ES-I3 (cell line): ENCODE data around the gene IL1RAPL1.
"Not testable (repeated sequence)": the region's sequence is repeated elsewhere in the genome, so short reads cannot be mapped to it uniquely, and the experiment has no call there.

Experiments used
- H3K36me3 ChIP-seq: 2 replicates; pipeline ENCODE4 v1.6.1; 2013; ENCODE audit warnings: mild to moderate bottlenecking, low read length, control low read depth, moderate library complexity; ENCODE audit not compliant: insufficient read depth
- H3K4me1 ChIP-seq: 2 replicates; pipeline ENCODE4 v1.6.1; 2013; ENCODE audit warnings: mild to moderate bottlenecking, control low read depth, low read length; ENCODE audit not compliant: insufficient read depth
- H3K9ac ChIP-seq: 2 replicates; pipeline ENCODE4 v1.6.1; 2013; ENCODE audit warnings: low read depth, mild to moderate bottlenecking, low read length, moderate library complexity
- H3K9me3 ChIP-seq: 2 replicates; pipeline ENCODE4 v1.6.1; 2013; ENCODE audit warnings: mild to moderate bottlenecking, low read length, moderate library complexity; ENCODE audit not compliant: control insufficient read depth, insufficient read depth

The IL1RAPL1 gene

GRCh38 chrX:29082558-29082957 lies 495.3 kb downstream of the IL1RAPL1 start:
- no peak overlapping the region for H3K9ac ChIP-seq
- no peaks in the 10 kb centered on the region for H3K4me1 ChIP-seq
- no peaks in the 10 kb centered on the region for H3K36me3 ChIP-seq
- H3K9me3 ChIP-seq, result no peaks in the 10 kb centered on the region

GRCh38 chrX:29083823-29084222 lies 496.6 kb downstream of the IL1RAPL1 start:
- Histone ChIP-seq H3K36me3 (no peaks in the 10 kb centered on the region), H3K9me3 (no peaks in the 10 kb centered on the region), H3K9ac (no peak overlapping the region), H3K4me1 (no peaks in the 10 kb centered on the region)

- no peak overlapping the region for H3K9ac ChIP-seq
- H3K36me3 ChIP-seq, result no peaks in the 10 kb centered on the region
- no peaks in the 10 kb centered on the region for H3K9me3 ChIP-seq
Observed at GRCh38 chrX:29090811-29091210, 503.6 kb downstream of the IL1RAPL1 start.

GRCh38 chrX:29107231-29107630 lies 520.0 kb downstream of the IL1RAPL1 start:
- Histone ChIP-seq H3K4me1 (peaks cover 9% of the 10 kb centered on the region; the same call in 1 of the 2 replicates), H3K9me3 (no peaks in the 10 kb centered on the region), H3K36me3 (no peaks in the 10 kb centered on the region), H3K9ac (no peak overlapping the region)

More at GRCh38 chrX:29090811-29091210, 503.6 kb downstream of the IL1RAPL1 start:
- no peaks in the 10 kb centered on the region for H3K4me1 ChIP-seq

GRCh38 chrX:29110041-29110440 lies 522.8 kb downstream of the IL1RAPL1 start:
- peaks cover 9% of the 10 kb centered on the region; the same call in 1 of the 2 replicates for H3K4me1 ChIP-seq
- H3K36me3 ChIP-seq, result no peaks in the 10 kb centered on the region

GRCh38 chrX:29113221-29113620 lies 526.0 kb downstream of the IL1RAPL1 start:
- H3K4me1 ChIP-seq, result no peaks in the 10 kb centered on the region
- H3K36me3 ChIP-seq, result no peaks in the 10 kb centered on the region
- no peak overlapping the region for H3K9ac ChIP-seq
- H3K9me3 ChIP-seq, result no peaks in the 10 kb centered on the region

More at GRCh38 chrX:29110041-29110440, 522.8 kb downstream of the IL1RAPL1 start:
- Histone ChIP-seq H3K9ac (no peak overlapping the region), H3K9me3 (no peaks in the 10 kb centered on the region)

GRCh38 chrX:29122817-29123216 lies 535.6 kb downstream of the IL1RAPL1 start:
- H3K9me3 ChIP-seq, H3K4me1 ChIP-seq, H3K9ac ChIP-seq, H3K36me3 ChIP-seq: not testable (repeated sequence)

- H3K4me1 ChIP-seq, result no peaks in the 10 kb centered on the region
- H3K36me3 ChIP-seq, result no peaks in the 10 kb centered on the region
- no peaks in the 10 kb centered on the region for H3K9me3 ChIP-seq
- H3K9ac ChIP-seq, result no peak overlapping the region
Observed at GRCh38 chrX:29130905-29131304, 543.7 kb downstream of the IL1RAPL1 start.

- Histone ChIP-seq H3K36me3 (no peaks in the 10 kb centered on the region), H3K9ac (no peak overlapping the region), H3K9me3 (no peaks in the 10 kb centered on the region)
Observed at GRCh38 chrX:29136904-29137303, 549.7 kb downstream of the IL1RAPL1 start.

GRCh38 chrX:29138003-29138402 lies 550.8 kb downstream of the IL1RAPL1 start:
- Histone ChIP-seq H3K9me3 (no peaks in the 10 kb centered on the region), H3K4me1 (no peaks in the 10 kb centered on the region), H3K36me3 (no peaks in the 10 kb centered on the region), H3K9ac (no peak overlapping the region)

More at GRCh38 chrX:29136904-29137303, 549.7 kb downstream of the IL1RAPL1 start:
- no peaks in the 10 kb centered on the region for H3K4me1 ChIP-seq

- H3K36me3 ChIP-seq, result no peaks in the 10 kb centered on the region
- H3K9me3 ChIP-seq, result no peaks in the 10 kb centered on the region
- no peaks in the 10 kb centered on the region for H3K4me1 ChIP-seq
- no peak overlapping the region for H3K9ac ChIP-seq
Observed at GRCh38 chrX:29143356-29143755, 556.1 kb downstream of the IL1RAPL1 start.

- Histone ChIP-seq H3K4me1 (no peaks in the 10 kb centered on the region), H3K9me3 (no peaks in the 10 kb centered on the region), H3K9ac (no peak overlapping the region), H3K36me3 (no peaks in the 10 kb centered on the region)
Observed at GRCh38 chrX:29143756-29144155, 556.5 kb downstream of the IL1RAPL1 start.

GRCh38 chrX:29145316-29145715 lies 558.1 kb downstream of the IL1RAPL1 start:
- Histone ChIP-seq H3K36me3 (no peaks in the 10 kb centered on the region), H3K4me1 (no peaks in the 10 kb centered on the region), H3K9me3 (no peaks in the 10 kb centered on the region), H3K9ac (no peak overlapping the region)

GRCh38 chrX:29148511-29148910 lies 561.3 kb downstream of the IL1RAPL1 start:
- Histone ChIP-seq H3K9ac (no peak overlapping the region), H3K9me3 (no peaks in the 10 kb centered on the region), H3K36me3 (no peaks in the 10 kb centered on the region), H3K4me1 (no peaks in the 10 kb centered on the region)

- Histone ChIP-seq H3K9ac (no peak overlapping the region), H3K36me3 (no peaks in the 10 kb centered on the region), H3K4me1 (peaks cover 4% of the 10 kb centered on the region; the same call in 1 of the 2 replicates), H3K9me3 (no peaks in the 10 kb centered on the region)
Observed at GRCh38 chrX:29155286-29155685, 568.0 kb downstream of the IL1RAPL1 start.

GRCh38 chrX:29172880-29173279 lies 585.6 kb downstream of the IL1RAPL1 start:
- H3K4me1 ChIP-seq, result no peaks in the 10 kb centered on the region
- no peaks in the 10 kb centered on the region for H3K9me3 ChIP-seq
- no peaks in the 10 kb centered on the region for H3K36me3 ChIP-seq
- no peak overlapping the region for H3K9ac ChIP-seq
